Esophagus muscularis mucosa (tissue), 3 donors: ENCODE data around the gene CPNE5.

Experiments used
- CTCF ChIP-seq, 3 experiments: fragments of 200-600 bp in 2 of 3; fragments of 450-650 bp in 1 of 3; sonication (generic) in 2 of 3; IDR thresholded peaks; one replicate each; pipeline ENCODE4 v1.5.1; 2017 to 2019; ENCODE audit warnings: antibody characterized with exemption in 3 of 3, mild to moderate bottlenecking in 2 of 3, moderate library complexity in 1 of 3
- POLR2A ChIP-seq: fragments of 450-650 bp; IDR thresholded peaks from one replicate; pipeline ENCODE4 v1.6.1; 2017; ENCODE audit warnings: antibody characterized with exemption, moderate library complexity, mild to moderate bottlenecking, low read depth
- POLR2AphosphoS5 ChIP-seq, 2 donors: sonication (generic); formaldehyde crosslinking; IDR thresholded peaks; one replicate each; pipeline ENCODE4 v1.6.1; 2017; ENCODE audit warnings: antibody characterized with exemption in 2 of 2

DNA sequence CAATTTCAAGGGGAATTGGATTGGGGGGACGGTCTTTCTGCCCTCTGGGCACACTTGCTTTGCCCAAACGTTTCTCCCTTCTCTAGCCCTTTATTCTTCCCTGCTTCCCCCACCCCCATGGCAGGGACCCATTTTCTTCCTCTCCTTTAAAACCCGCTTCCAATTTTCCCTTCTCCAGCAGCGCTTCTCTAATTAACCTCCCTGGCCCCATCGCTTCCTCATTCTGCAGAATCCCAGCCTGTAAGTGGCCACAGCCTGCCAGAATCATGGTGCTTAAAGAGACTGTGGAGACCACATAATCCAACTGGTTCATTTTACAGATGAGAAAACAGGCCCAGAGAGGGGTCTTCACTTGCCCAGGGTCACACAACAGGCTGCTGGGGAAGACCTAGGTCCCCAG, 61.4 kb downstream of the CPNE5 start:
- TF ChIP-seq CTCF (IDR thresholded peaks at IDR 0.05): no peak
- TF ChIP-seq POLR2AphosphoS5 (IDR thresholded peaks at IDR 0.05): no peak
- no peak for TF ChIP-seq POLR2A
